ENCODE measurements around the gene TEX9. TPM values are rescaled to one million over a fixed set of nuclear protein-coding genes. Genes with fewer than 3 reads are reported as not detected.

The TEX9 gene
- total and polyA plus RNA-seq, 2 of the 4 experiments (the other 2 are of a cell fraction) = 0.63 to 1.4 TPM

- H2AK5ac ChIP-seq (ENCODE audit: low read depth, low read length) = no peak overlapping the region
- no CpG with 5 or more reads among the region's 3 CpGs for WGBS, 2 experiments (ENCODE audit: extremely low coverage in 2 of 2, insufficient read length in 1 of 2)
Measured at GRCh38 chr15:56385908-56386307, 20.7 kb downstream of the TEX9 start.

More at GRCh38 chr15:56385908-56386307, 20.7 kb downstream of the TEX9 start:
- Histone ChIP-seq H2BK20ac (ENCODE audit: low read depth, low read length) (no peak overlapping the region), H3K18ac (ENCODE audit: low read depth, low read length) (no peak overlapping the region), H4K5ac (ENCODE audit: low read depth, low read length) (no peak overlapping the region), H4K91ac (ENCODE audit: insufficient read depth, low read depth, low read length) (no peak overlapping the region), H3K27ac (ENCODE audit: insufficient read depth, low read length) (no peak overlapping the region), H3K4me2 (ENCODE audit: low read depth, low read length) (no peak overlapping the region), H3K14ac (replicated peaks; ENCODE audit: low read depth, low read length) (no peak overlapping the region), H2BK15ac (ENCODE audit: low read depth, low read length) (no peak overlapping the region), H2BK120ac (ENCODE audit: low read depth, low read length) (no peak overlapping the region), H3K4me3 (ENCODE audit: insufficient read depth, low read depth, low read length) (no peak overlapping the region), H3K27me3 (ENCODE audit: control insufficient read depth, insufficient read depth, low read length) (no peaks in the 10 kb centered on the region), H2AFZ (replicated peaks; ENCODE audit: low read length, poor library complexity) (no peak overlapping the region), H2AK9ac (replicated peaks; ENCODE audit: low read depth, low read length, poor library complexity) (no peak overlapping the region), H3K23ac (ENCODE audit: low read depth, low read length) (no peak overlapping the region), H3K9me1 (ENCODE audit: insufficient read depth, low read length) (no peaks in the 10 kb centered on the region), H4K20me1 (ENCODE audit: insufficient read depth, low read length) (no peaks in the 10 kb centered on the region), H2BK5ac (ENCODE audit: low read depth, low read length, poor library complexity, severe bottlenecking) (no peak overlapping the region), H4K8ac (ENCODE audit: low read depth in 2 of 2, low read length in 2 of 2) (no peak overlapping the region), H3K79me1 (ENCODE audit: low read depth in 1 of 2, low read length in 2 of 2) (no peaks in the 10 kb centered on the region), H3K9ac (ENCODE audit: low read depth, low read length) (no peak overlapping the region), H3K4ac (ENCODE audit: low read depth, low read length) (no peak overlapping the region), H3K56ac (ENCODE audit: extremely low read depth, insufficient read depth, low read length) (no peak overlapping the region), H3K9me3 (ENCODE audit: control insufficient read depth, insufficient read depth, low read length) (no peaks in the 10 kb centered on the region; the same call in 1 of the 2 replicates), H3K4me1 (ENCODE audit: control insufficient read depth, insufficient read depth, low read length) (no peaks in the 10 kb centered on the region), H3K36me3 (ENCODE audit: control insufficient read depth, insufficient read depth, low read length) (no peaks in the 10 kb centered on the region)
- no TSS peak for BruUV-seq (replicated peaks)
- intact Hi-C loops (cut with micrococcal nuclease) = no loop called here
- no peak for DNase-seq
- CTCF ChIA-PET = no interaction called here
- dilution Hi-C loops (cut with HindIII; ENCODE audit: low sequenced_read_pairs, unreplicated experiment) = no loop called here
- POLR2A ChIA-PET (ENCODE audit: unreplicated experiment) = no interaction called here
- in situ Hi-C loops (cut with MboI; ENCODE audit: low sequenced_read_pairs) = no loop called here
- no peak for TF ChIP-seq MAZ (IDR thresholded peaks at IDR 0.05; ENCODE audit: borderline replicate concordance, low read depth, low read length)
- no peak for TF ChIP-seq RCOR1 (IDR thresholded peaks at IDR 0.05; ENCODE audit: insufficient replicate concordance, low read length)
- no peak for TF ChIP-seq MXI1 (IDR thresholded peaks at IDR 0.05; ENCODE audit: borderline replicate concordance, low read depth, low read length)
- no peak for TF ChIP-seq BHLHE40 (IDR thresholded peaks at IDR 0.05; ENCODE audit: low read depth, low read length)
- TF ChIP-seq FOS (IDR thresholded peaks at IDR 0.05; ENCODE audit: low read depth, low read length) = no peak
- no peak for ATAC-seq (ENCODE audit: low read depth)
